ENCODE data around the gene NAA80.

GRCh38 chr3:50250514-50250913, 48.7 kb downstream of the NAA80 start:
- no peak for TF ChIP-seq CTCF (IDR thresholded peaks at IDR 0.05; ENCODE audit: insufficient read depth, low read depth, low read length)
- TF ChIP-seq EZH2 (IDR thresholded peaks at IDR 0.05; ENCODE audit: insufficient read depth, low read length) = no peak

All from astrocyte (in vitro differentiated cells and primary cell).